K562 (cell line): ENCODE results near the gene TBX19. TPM values are rescaled to one million over a fixed set of nuclear protein-coding genes. Genes with fewer than 3 reads are reported as not detected.

Experiments used
- ARID2 ChIP-seq: fragments of 450-650 bp; IDR thresholded peaks from 2 replicates; pipeline ENCODE4 v1.6.1; 2017; ENCODE audit warnings: antibody characterized with exemption, mild to moderate bottlenecking
- CREB3 ChIP-seq: fragments of 450-650 bp; conservative IDR thresholded peaks from 2 replicates; pipeline ENCODE4 v1.6.1; 2016; ENCODE audit warnings: missing genetic modification characterization, low read depth, mild to moderate bottlenecking, missing compliant biosample characterization, moderate library complexity
- FUS ChIP-seq: fragments of 200-400 bp; formaldehyde crosslinking; optimal IDR thresholded peaks from 2 replicates; pipeline ENCODE3; 2017; ENCODE audit warnings: low read depth, low read length
- PHF21A ChIP-seq: fragments of 450-650 bp; IDR thresholded peaks from 2 replicates; pipeline ENCODE4 v1.6.1; 2017; ENCODE audit warnings: low read depth, borderline replicate concordance
- PPARD ChIP-seq: fragments of 250-450 bp; sonication (Bioruptor Pico); IDR thresholded peaks from 2 replicates; pipeline ENCODE4 v1.8.0; 2022; ENCODE audit warnings: inconsistent platforms, mild to moderate bottlenecking, moderate library complexity
- RBM25 ChIP-seq: fragments of 200-400 bp; formaldehyde crosslinking; IDR thresholded peaks from 2 replicates; pipeline ENCODE4 v1.6.1; 2018; ENCODE audit warnings: low read length, low read depth, moderate library complexity; ENCODE audit not compliant: severe bottlenecking
- RNF219 ChIP-seq: fragments of 250-450 bp; sonication (Bioruptor Pico); IDR thresholded peaks from 2 replicates; pipeline ENCODE4 v1.5.0; 2022; ENCODE audit warnings: mild to moderate bottlenecking
- STAG1 ChIP-seq: sonication (generic); formaldehyde crosslinking; IDR thresholded peaks from 2 replicates; pipeline ENCODE4 v1.5.0; 2020; ENCODE audit warnings: missing genetic modification reagents, borderline replicate concordance
- TOE1 ChIP-seq, 2 experiments: fragments of 450-650 bp in 1 of 2; sonication (generic) in 1 of 2; formaldehyde crosslinking in 1 of 2; IDR thresholded peaks; 2 replicates each; pipeline versions ENCODE4 v1.7.1 to v1.8.0; 2016 to 2022; ENCODE audit warnings: borderline replicate concordance in 2 of 2, mild to moderate bottlenecking in 2 of 2, antibody characterized with exemption in 1 of 2, inconsistent platforms in 1 of 2, low read depth in 1 of 2, missing genetic modification reagents in 1 of 2, moderate library complexity in 1 of 2
- ZFP1 ChIP-seq: fragments of 450-650 bp; formaldehyde crosslinking; IDR thresholded peaks from 2 replicates; pipeline ENCODE4 v1.4.0; 2020; ENCODE audit warnings: mild to moderate bottlenecking, mixed read lengths
- ZSCAN32 ChIP-seq: fragments of 450-650 bp; formaldehyde crosslinking; IDR thresholded peaks from 2 replicates; pipeline ENCODE4 v1.4.0; 2020; ENCODE audit warnings: mild to moderate bottlenecking, moderate library complexity
- polyA plus RNA-seq, 8 experiments: library from polyadenylated mRNA; depleted of rRNA in 4 of 8; stranded (reverse) in 5 of 8; unstranded in 3 of 8; fragments of >200 nt; fragmentation: Nextera tagmentation in 2 of 8; fragmentation: Illumina TruSeq in 1 of 8; extraction: Ambion mirVana in 2 of 8; extraction: Trizol in 1 of 8; gene quantifications; 2 replicates each; pipeline versions ENCODE4 v1.2.1 to v1.2.3, GENCODE V29; 2011 to 2014; ENCODE audit warnings: inconsistent platforms in 1 of 8, missing spikeins in 1 of 8
- total RNA-seq, 7 experiments: library from RNA; depleted of rRNA in 6 of 7; stranded (reverse); fragments of >200 nt in 6 of 7; fragmentation: Illumina TruSeq in 2 of 7; extraction: Trizol in 2 of 7; gene quantifications; 2 replicates each; pipeline versions ENCODE4 v1.2.1 to v1.2.3, GENCODE V29; 2011 to 2021; ENCODE audit warnings: low replicate concordance in 1 of 7
- TF ChIP-seq, protein P1 (sequence below): sonication (generic); formaldehyde crosslinking; IDR thresholded peaks from 2 replicates; pipeline ENCODE4 v1.8.0; 2023; ENCODE audit warnings: missing genetic modification reagents, mild to moderate bottlenecking, borderline replicate concordance
- TF ChIP-seq, protein P2 (sequence below): fragments of 450-650 bp; IDR thresholded peaks from 2 replicates; pipeline ENCODE4 v1.7.0; 2016; ENCODE audit warnings: borderline replicate concordance
- TF ChIP-seq, protein P3 (sequence below): fragments of 450-650 bp; IDR thresholded peaks from 2 replicates; pipeline ENCODE4 v1.6.1; 2014; ENCODE audit warnings: low read depth, mild to moderate bottlenecking, moderate library complexity, borderline replicate concordance

Gene TBX19
- total and polyA plus RNA-seq, 9 of the 15 experiments (the other 6 are each of a cell fraction or from before 2014, with no cell fraction given) = 0.32 to 3.1 (median 0.95) TPM

- TF ChIP-seq, protein P1, sequence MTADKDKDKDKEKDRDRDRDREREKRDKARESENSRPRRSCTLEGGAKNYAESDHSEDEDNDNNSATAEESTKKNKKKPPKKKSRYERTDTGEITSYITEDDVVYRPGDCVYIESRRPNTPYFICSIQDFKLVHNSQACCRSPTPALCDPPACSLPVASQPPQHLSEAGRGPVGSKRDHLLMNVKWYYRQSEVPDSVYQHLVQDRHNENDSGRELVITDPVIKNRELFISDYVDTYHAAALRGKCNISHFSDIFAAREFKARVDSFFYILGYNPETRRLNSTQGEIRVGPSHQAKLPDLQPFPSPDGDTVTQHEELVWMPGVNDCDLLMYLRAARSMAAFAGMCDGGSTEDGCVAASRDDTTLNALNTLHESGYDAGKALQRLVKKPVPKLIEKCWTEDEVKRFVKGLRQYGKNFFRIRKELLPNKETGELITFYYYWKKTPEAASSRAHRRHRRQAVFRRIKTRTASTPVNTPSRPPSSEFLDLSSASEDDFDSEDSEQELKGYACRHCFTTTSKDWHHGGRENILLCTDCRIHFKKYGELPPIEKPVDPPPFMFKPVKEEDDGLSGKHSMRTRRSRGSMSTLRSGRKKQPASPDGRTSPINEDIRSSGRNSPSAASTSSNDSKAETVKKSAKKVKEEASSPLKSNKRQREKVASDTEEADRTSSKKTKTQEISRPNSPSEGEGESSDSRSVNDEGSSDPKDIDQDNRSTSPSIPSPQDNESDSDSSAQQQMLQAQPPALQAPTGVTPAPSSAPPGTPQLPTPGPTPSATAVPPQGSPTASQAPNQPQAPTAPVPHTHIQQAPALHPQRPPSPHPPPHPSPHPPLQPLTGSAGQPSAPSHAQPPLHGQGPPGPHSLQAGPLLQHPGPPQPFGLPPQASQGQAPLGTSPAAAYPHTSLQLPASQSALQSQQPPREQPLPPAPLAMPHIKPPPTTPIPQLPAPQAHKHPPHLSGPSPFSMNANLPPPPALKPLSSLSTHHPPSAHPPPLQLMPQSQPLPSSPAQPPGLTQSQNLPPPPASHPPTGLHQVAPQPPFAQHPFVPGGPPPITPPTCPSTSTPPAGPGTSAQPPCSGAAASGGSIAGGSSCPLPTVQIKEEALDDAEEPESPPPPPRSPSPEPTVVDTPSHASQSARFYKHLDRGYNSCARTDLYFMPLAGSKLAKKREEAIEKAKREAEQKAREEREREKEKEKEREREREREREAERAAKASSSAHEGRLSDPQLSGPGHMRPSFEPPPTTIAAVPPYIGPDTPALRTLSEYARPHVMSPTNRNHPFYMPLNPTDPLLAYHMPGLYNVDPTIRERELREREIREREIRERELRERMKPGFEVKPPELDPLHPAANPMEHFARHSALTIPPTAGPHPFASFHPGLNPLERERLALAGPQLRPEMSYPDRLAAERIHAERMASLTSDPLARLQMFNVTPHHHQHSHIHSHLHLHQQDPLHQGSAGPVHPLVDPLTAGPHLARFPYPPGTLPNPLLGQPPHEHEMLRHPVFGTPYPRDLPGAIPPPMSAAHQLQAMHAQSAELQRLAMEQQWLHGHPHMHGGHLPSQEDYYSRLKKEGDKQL = no peak
- no peak for TF ChIP-seq PPARD
- TF ChIP-seq, protein P2, sequence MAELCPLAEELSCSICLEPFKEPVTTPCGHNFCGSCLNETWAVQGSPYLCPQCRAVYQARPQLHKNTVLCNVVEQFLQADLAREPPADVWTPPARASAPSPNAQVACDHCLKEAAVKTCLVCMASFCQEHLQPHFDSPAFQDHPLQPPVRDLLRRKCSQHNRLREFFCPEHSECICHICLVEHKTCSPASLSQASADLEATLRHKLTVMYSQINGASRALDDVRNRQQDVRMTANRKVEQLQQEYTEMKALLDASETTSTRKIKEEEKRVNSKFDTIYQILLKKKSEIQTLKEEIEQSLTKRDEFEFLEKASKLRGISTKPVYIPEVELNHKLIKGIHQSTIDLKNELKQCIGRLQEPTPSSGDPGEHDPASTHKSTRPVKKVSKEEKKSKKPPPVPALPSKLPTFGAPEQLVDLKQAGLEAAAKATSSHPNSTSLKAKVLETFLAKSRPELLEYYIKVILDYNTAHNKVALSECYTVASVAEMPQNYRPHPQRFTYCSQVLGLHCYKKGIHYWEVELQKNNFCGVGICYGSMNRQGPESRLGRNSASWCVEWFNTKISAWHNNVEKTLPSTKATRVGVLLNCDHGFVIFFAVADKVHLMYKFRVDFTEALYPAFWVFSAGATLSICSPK = no peak
- no peak for TF ChIP-seq RNF219 (CRISPR knock-in tag)
- TF ChIP-seq CREB3 (tag) = no peak
- no peak for TF ChIP-seq STAG1 (CRISPR knock-in tag)
- TF ChIP-seq ZFP1 (CRISPR knock-in tag) = no peak
- no peak for TF ChIP-seq ZSCAN32 (CRISPR knock-in tag)
- TF ChIP-seq TOE1 (IDR thresholded peaks at IDR 0.05; ENCODE audit: borderline replicate concordance) = no peak
- no peak for TF ChIP-seq TOE1 (CRISPR knock-in tag; IDR thresholded peaks at IDR 0.05; ENCODE audit: borderline replicate concordance, low read depth)
- no peak for TF ChIP-seq FUS
- TF ChIP-seq RBM25 = no peak
- TF ChIP-seq, protein P3, sequence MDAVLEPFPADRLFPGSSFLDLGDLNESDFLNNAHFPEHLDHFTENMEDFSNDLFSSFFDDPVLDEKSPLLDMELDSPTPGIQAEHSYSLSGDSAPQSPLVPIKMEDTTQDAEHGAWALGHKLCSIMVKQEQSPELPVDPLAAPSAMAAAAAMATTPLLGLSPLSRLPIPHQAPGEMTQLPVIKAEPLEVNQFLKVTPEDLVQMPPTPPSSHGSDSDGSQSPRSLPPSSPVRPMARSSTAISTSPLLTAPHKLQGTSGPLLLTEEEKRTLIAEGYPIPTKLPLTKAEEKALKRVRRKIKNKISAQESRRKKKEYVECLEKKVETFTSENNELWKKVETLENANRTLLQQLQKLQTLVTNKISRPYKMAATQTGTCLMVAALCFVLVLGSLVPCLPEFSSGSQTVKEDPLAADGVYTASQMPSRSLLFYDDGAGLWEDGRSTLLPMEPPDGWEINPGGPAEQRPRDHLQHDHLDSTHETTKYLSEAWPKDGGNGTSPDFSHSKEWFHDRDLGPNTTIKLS = no peak
- TF ChIP-seq ARID2 = no peak
- TF ChIP-seq PHF21A = no peak
Observed at GRCh38 chr1:168281603-168282325, 1.1 kb downstream of the TBX19 start (continued).
